Liver (tissue), 9 donors: ENCODE measurements around the gene ULBP2. TPM values are rescaled to one million over a fixed set of nuclear protein-coding genes. Genes with fewer than 3 reads are reported as not detected.

Source experiments
- DNase-seq: peaks from one replicate; pipeline ENCODE4 v3.0.0-alpha.2; 2017; ENCODE audit warnings: low spot score
- H3K27ac ChIP-seq, 2 donors: one replicate each; pipeline ENCODE4 v1.7.0; 2013; ENCODE audit warnings: inconsistent platforms in 2 of 2, low read length in 2 of 2, control low read depth in 1 of 2, low read depth in 1 of 2, mild to moderate bottlenecking in 1 of 2
- H3K27me3 ChIP-seq, 4 donors: one replicate each; pipeline versions ENCODE4 v1.6.1 to v1.7.0; 2013; ENCODE audit warnings: low read length in 3 of 4, inconsistent platforms in 1 of 4, mild to moderate bottlenecking in 1 of 4, moderate library complexity in 1 of 4; ENCODE audit not compliant: control insufficient read depth in 4 of 4, insufficient read depth in 4 of 4
- H3K36me3 ChIP-seq, 4 donors: one replicate each; pipeline versions ENCODE4 v1.6.1 to v1.7.0; 2013; ENCODE audit warnings: low read length in 3 of 4, mild to moderate bottlenecking in 3 of 4, low read depth in 1 of 4, moderate library complexity in 1 of 4; ENCODE audit not compliant: control insufficient read depth in 4 of 4, insufficient read depth in 3 of 4
- H3K4me1 ChIP-seq, 4 donors: one replicate each; pipeline versions ENCODE4 v1.6.1 to v1.7.0; 2013; ENCODE audit warnings: low read length in 3 of 4, mild to moderate bottlenecking in 3 of 4, moderate library complexity in 1 of 4; ENCODE audit not compliant: control insufficient read depth in 4 of 4, insufficient read depth in 4 of 4
- H3K4me3 ChIP-seq, 3 donors: one replicate each; pipeline versions ENCODE4 v1.6.1 to v1.7.0; 2013; ENCODE audit warnings: low read length in 3 of 3, control low read depth in 1 of 3, low read depth in 1 of 3, mild to moderate bottlenecking in 1 of 3
- H3K9ac ChIP-seq, 2 donors: one replicate each; pipeline ENCODE4 v1.7.0; 2013; ENCODE audit warnings: low read length in 2 of 2, mild to moderate bottlenecking in 2 of 2, moderate library complexity in 2 of 2, control low read depth in 1 of 2, low read depth in 1 of 2
- H3K9me3 ChIP-seq, 4 donors: one replicate each; pipeline versions ENCODE4 v1.6.1 to v1.7.0; 2013; ENCODE audit warnings: low read length in 3 of 4; ENCODE audit not compliant: control insufficient read depth in 4 of 4
- CTCF ChIP-seq: fragments of 150-350 bp; IDR thresholded peaks from 2 replicates; pipeline ENCODE4 v1.5.1; 2017; ENCODE audit warnings: improper control_type of control experiment, low read depth, low read length; ENCODE audit not compliant: missing input control
- EGR1 ChIP-seq, 2 donors: IDR thresholded peaks; 2 replicates each; pipeline ENCODE4 v1.6.1; 2016 to 2018; ENCODE audit warnings: antibody characterized with exemption in 2 of 2, low read depth in 2 of 2
- FOXA2 ChIP-seq: IDR thresholded peaks from 2 replicates; pipeline ENCODE4 v1.6.1; 2016; ENCODE audit warnings: antibody characterized with exemption
- GABPA ChIP-seq, 2 donors: IDR thresholded peaks in 1 of 2; conservative IDR thresholded peaks in 1 of 2; 2 replicates each; pipeline ENCODE4 v1.6.1; 2016; ENCODE audit warnings: antibody characterized with exemption in 2 of 2, mild to moderate bottlenecking in 1 of 2, moderate library complexity in 1 of 2
- HNF4G ChIP-seq: IDR thresholded peaks from 2 replicates; pipeline ENCODE4 v1.6.1; 2016; ENCODE audit warnings: antibody characterized with exemption
- JUND ChIP-seq, 2 donors: IDR thresholded peaks; 2 replicates each; pipeline ENCODE4 v1.6.1; 2016; ENCODE audit warnings: antibody characterized with exemption in 2 of 2
- MAX ChIP-seq: IDR thresholded peaks from 2 replicates; pipeline ENCODE4 v1.6.1; 2016; ENCODE audit warnings: antibody characterized with exemption
- NR2F2 ChIP-seq: IDR thresholded peaks from 2 replicates; pipeline ENCODE4 v1.6.1; 2016; ENCODE audit warnings: antibody characterized with exemption
- RAD21 ChIP-seq, 2 donors: IDR thresholded peaks; 2 replicates each; pipeline ENCODE4 v1.6.1; 2016; ENCODE audit warnings: antibody characterized with exemption in 2 of 2, mild to moderate bottlenecking in 2 of 2
- REST ChIP-seq: IDR thresholded peaks from 2 replicates; pipeline ENCODE4 v1.6.1; 2016; ENCODE audit warnings: antibody characterized with exemption, mild to moderate bottlenecking
- RXRA ChIP-seq, 2 donors: IDR thresholded peaks; 2 replicates each; pipeline ENCODE4 v1.6.1; 2017 to 2018; ENCODE audit warnings: antibody characterized with exemption in 2 of 2, mild to moderate bottlenecking in 1 of 2
- SP1 ChIP-seq: IDR thresholded peaks from 2 replicates; pipeline ENCODE4 v1.6.1; 2018; ENCODE audit warnings: antibody characterized with exemption, mild to moderate bottlenecking
- TAF1 ChIP-seq: conservative IDR thresholded peaks from 2 replicates; pipeline ENCODE4 v1.6.1; 2016; ENCODE audit warnings: antibody characterized with exemption, mild to moderate bottlenecking
- YY1 ChIP-seq: IDR thresholded peaks from 2 replicates; pipeline ENCODE4 v1.6.1; 2016; ENCODE audit warnings: antibody characterized with exemption, mild to moderate bottlenecking
- WGBS: extraction: QIAGEN DNeasy Blood & Tissue Kit; methylation state at CpG from one replicate; pipeline ENCODE4 v1.1.7; 2013; 5-methylcytosine and 5-hydroxymethylcytosine counted together
- polyA plus RNA-seq, 2 donors: library from polyadenylated mRNA; stranded (reverse) in 1 of 2; unstranded in 1 of 2; fragments of 200-250 nt in 1 of 2; fragments of >200 nt in 1 of 2; fragmentation: Nextera tagmentation in 1 of 2; extraction: Ambion mirVana in 1 of 2; gene quantifications; one replicate each; pipeline versions ENCODE4 v1.2.1 to v1.2.3, GENCODE V29; 2013 to 2015
- total RNA-seq, 2 donors: library from RNA; depleted of rRNA; stranded (reverse); fragments of >200 nt; gene quantifications; one replicate each; pipeline ENCODE4 v1.2.3, GENCODE V29; 2014
- TF ChIP-seq, protein P1 (sequence below): IDR thresholded peaks from 2 replicates; pipeline ENCODE4 v1.6.1; 2016; ENCODE audit warnings: antibody characterized with exemption
- TF ChIP-seq, protein P2 (sequence below): IDR thresholded peaks from 2 replicates; pipeline ENCODE4 v1.6.1; 2016; ENCODE audit warnings: antibody characterized with exemption
- donor health status: healthy.
- donor health status: healthy.
- donor health status: healthy.
- donor health status: healthy.
- donor health status: healthy.

ULBP2 gene
- total and polyA plus RNA-seq, 4 donors = 0.14 to 0.27 (median 0.20) TPM

- no peaks in the 10 kb centered on the region for H3K36me3 ChIP-seq
- H3K27ac ChIP-seq = no peak overlapping the region
- no peak for DNase-seq
- 45% methylated on average over 5 of the region's 5 CpGs for WGBS
- peaks cover 5 to 21% (median 14%) of the 10 kb centered on the region in 4 donors for H3K27me3 ChIP-seq
- no peak for TF ChIP-seq CTCF
- no peak for TF ChIP-seq JUND (IDR thresholded peaks at IDR 0.05)
- no peak for TF ChIP-seq HNF4G
- TF ChIP-seq REST = no peak
- H3K9me3 ChIP-seq = peaks cover 0 to 7% (median 4%) of the 10 kb centered on the region in 4 donors
- no peak overlapping the region for H3K9ac ChIP-seq
- H3K4me1 ChIP-seq = peaks cover 0 to 1% (median under 1%) of the 10 kb centered on the region in 4 donors
- no peak overlapping the region for H3K4me3 ChIP-seq
Observed at GRCh38 chr6:149984773-149985172, 43.0 kb downstream of the ULBP2 start.

DNA sequence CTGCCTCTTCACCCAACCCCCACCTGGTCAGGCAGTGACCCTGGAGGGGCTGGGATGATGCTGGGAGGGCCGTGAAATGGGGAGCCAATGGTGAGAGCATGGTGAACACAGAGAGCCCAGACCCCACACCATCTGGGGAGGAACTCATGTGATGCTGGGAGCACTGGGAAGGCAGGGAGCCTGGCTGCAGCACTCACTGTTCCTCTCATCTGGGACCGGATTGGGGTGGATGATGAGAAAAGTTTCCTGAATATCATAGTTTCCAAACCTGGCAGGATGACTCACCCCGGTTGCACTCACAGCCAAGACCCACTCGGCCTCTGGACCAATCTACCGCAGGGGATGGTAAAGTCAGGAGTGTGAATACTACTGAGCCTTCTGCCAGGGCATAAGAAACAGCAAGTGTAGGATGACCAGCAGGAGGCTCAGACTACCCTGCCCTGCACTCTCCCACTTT lies 43.7 kb downstream of the ULBP2 start:
- peaks cover 0 to 7% (median 4%) of the 10 kb centered on the region in 4 donors for H3K9me3 ChIP-seq
- H3K4me3 ChIP-seq = no peak overlapping the region
- no peak overlapping the region for H3K9ac ChIP-seq
- TF ChIP-seq, protein P1, sequence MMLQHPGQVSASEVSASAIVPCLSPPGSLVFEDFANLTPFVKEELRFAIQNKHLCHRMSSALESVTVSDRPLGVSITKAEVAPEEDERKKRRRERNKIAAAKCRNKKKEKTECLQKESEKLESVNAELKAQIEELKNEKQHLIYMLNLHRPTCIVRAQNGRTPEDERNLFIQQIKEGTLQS = no peak
- TF ChIP-seq NR2F2 = no peak
- TF ChIP-seq CTCF = no peak
- no peak for TF ChIP-seq RXRA (IDR thresholded peaks at IDR 0.05)
- TF ChIP-seq GABPA (IDR thresholded peaks at IDR 0.05 in 1 of 2, conservative IDR thresholded peaks at IDR 0.05 in 1 of 2) = no peak
- no peak for TF ChIP-seq YY1
- no peak for TF ChIP-seq MAX
- no peak for TF ChIP-seq TAF1
- no peak for TF ChIP-seq RAD21 (IDR thresholded peaks at IDR 0.05)
- TF ChIP-seq FOXA2 = no peak
- TF ChIP-seq SP1 = no peak
- no peak for TF ChIP-seq JUND (IDR thresholded peaks at IDR 0.05)
- TF ChIP-seq, protein P2, sequence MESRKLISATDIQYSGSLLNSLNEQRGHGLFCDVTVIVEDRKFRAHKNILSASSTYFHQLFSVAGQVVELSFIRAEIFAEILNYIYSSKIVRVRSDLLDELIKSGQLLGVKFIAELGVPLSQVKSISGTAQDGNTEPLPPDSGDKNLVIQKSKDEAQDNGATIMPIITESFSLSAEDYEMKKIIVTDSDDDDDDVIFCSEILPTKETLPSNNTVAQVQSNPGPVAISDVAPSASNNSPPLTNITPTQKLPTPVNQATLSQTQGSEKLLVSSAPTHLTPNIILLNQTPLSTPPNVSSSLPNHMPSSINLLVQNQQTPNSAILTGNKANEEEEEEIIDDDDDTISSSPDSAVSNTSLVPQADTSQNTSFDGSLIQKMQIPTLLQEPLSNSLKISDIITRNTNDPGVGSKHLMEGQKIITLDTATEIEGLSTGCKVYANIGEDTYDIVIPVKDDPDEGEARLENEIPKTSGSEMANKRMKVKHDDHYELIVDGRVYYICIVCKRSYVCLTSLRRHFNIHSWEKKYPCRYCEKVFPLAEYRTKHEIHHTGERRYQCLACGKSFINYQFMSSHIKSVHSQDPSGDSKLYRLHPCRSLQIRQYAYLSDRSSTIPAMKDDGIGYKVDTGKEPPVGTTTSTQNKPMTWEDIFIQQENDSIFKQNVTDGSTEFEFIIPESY = no peak
- TF ChIP-seq EGR1 (IDR thresholded peaks at IDR 0.05; ENCODE audit: low read depth in 2 of 2) = no peak
- no peak for TF ChIP-seq HNF4G
- H3K27ac ChIP-seq = no peak overlapping the region
- H3K27me3 ChIP-seq = peaks cover 5 to 28% (median 16%) of the 10 kb centered on the region in 4 donors
- no peak for DNase-seq
- H3K36me3 ChIP-seq = no peaks in the 10 kb centered on the region
- 24% methylated on average over 5 of the region's 5 CpGs for WGBS
- H3K4me1 ChIP-seq = peaks cover 0 to 9% (median 7%) of the 10 kb centered on the region in 4 donors
